ENCODE results near the gene BAG1.

BAG1 gene

GRCh38 chr9:33264473-33265177 is at the start of gene BAG1, which contains the start of gene CHMP5:
TSS of gene BAG1 (minus strand) at chr9:33264708.
TSS of gene CHMP5 (plus strand) at chr9:33265049. CDS start at chr9:33265079, 30 bp downstream.
- peak; percentile 98 for DNase-seq

GRCh38 chr9:33311953-33312352 is 47.4 kb upstream of the BAG1 start:
- DNase-seq = no peak

DNA sequence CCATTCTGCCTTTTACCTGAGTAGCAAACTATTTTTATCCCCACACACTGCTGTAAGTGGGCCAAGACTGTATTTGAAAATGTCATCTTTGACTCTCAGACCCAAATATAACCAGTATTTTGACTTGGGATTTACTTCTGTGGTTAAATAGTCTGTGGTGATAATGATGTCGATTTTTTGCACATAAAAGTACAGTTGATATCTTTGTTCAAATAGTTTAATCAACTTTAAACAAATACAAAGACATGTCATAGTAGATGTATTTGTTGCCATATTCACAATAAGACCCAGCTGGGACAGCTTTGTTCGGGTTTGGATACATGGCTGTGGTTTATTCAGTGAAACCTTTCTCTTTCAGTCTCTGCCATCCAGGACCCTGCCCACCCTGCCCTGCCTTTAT is 46.2 kb upstream of the BAG1 start:
- DNase-seq = no peak

DNA sequence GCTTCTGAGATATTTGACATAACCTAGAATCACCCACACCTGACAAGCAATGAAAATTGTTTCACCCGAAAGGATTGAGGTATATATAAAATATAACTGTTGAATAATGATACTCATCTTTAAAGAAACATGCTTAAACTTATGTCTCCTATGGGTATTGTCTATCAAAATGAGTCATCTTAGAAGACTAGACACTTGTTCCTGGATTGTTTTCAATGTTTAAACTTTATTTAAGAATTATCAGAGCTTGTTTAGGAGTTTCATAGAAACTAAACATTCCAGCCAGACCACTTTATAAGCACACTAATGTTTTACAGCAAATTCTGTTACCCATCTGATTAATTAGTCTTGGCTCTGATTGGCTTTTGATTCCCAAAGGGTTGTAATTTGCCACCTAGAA is 45.4 kb upstream of the BAG1 start:
- DNase-seq = no peak

DNA sequence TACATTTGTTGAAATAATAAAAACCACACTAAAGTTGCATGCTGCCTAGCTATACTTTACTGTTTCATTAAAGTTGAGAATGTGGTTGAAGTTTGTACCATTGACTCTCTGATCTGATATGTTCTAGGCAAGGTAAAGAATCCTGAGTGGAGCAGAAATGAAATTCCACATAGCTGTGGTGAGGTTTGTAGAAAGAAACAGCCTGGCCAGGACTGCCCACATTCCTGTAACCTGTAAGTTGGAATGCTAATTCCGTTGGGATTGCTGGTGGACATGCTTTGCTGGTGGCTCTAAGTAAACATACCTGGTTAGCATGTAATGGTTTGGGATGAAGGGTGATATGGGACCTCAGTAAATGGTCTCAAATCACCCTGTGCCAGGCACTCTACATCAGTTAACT is 42.6 kb upstream of the BAG1 start:
- DNase-seq = no peak

GRCh38 chr9:33306037-33306436 is 41.5 kb upstream of the BAG1 start:
- no peak for DNase-seq

DNA sequence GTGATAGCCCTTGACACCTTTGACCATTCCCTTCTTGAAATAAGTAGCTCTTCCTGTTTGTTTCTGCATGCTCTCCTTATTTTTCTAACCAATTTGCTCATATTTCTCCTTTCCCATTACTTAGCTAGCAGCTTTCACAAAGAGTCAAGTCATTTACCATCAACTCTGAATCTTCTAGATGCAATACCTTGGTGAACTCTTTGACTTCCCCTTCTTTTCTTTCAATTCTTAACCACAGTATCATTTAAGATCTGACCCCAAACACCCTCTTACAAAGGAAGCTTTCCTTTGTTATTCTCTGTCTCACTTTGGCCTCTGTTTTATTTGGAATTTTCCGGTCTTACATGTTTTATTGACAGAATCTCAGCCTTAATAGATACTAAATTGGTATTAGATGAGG is 39.9 kb upstream of the BAG1 start:
- no peak for DNase-seq

GRCh38 chr9:33300546-33300945 is 36.0 kb upstream of the BAG1 start:
- DNase-seq = no peak

GRCh38 chr9:33297432-33297831 is 32.9 kb upstream of the BAG1 start:
- DNase-seq = peak; percentile 28

GRCh38 chr9:33295571-33295970 is 31.1 kb upstream of the BAG1 start:
- DNase-seq = no peak

GRCh38 chr9:33294670-33295432 is 30.3 kb upstream of the BAG1 start:
- DNase-seq = no peak

GRCh38 chr9:33293782-33294181 is 29.3 kb upstream of the BAG1 start:
- DNase-seq = no peak

DNA sequence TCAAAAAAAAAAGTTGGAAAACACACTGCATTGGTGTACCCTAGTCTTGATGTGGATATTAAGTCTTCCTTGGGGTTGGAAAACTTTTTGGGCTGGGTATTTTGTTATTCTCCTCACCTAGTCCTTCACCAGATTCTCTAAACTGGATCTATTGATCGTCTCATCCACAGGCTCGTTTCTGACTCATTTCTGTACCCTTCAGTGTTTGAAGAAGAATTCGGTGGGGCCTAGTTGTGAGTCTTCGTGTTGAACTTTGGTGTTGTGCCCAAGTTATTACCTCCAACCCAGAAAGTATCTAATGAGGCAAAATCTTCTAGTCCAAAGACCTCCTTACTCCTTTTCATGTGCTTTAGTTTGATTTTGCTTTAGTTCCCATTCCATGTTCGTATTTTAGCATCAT is 27.4 kb upstream of the BAG1 start:
- no peak for DNase-seq

DNA sequence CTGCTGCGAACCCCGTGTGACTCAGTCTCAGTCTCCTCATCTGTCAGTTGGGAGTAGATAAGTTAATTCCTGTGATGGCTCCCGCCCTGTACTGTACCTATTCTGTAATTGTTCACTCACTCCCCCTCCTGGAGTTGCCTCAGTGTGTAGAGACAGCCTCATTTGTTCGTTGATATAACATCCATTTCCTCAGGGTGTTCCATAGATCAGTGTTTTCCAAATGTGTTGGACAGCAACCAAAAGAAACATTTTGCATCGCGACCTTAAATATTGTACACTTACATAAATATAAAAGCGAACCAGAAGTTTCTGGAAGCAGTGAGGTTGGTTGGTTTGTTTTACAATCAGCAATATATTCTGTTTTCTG is 26.5 kb upstream of the BAG1 start:
- no peak for DNase-seq

GRCh38 chr9:33290247-33291030 is 25.9 kb upstream of the BAG1 start, which contains the start of gene NFX1:
TSS of gene NFX1 (plus strand) at chr9:33290516. CDS start at chr9:33290573, 57 bp downstream.
- DNase-seq = peak; percentile 97

DNA sequence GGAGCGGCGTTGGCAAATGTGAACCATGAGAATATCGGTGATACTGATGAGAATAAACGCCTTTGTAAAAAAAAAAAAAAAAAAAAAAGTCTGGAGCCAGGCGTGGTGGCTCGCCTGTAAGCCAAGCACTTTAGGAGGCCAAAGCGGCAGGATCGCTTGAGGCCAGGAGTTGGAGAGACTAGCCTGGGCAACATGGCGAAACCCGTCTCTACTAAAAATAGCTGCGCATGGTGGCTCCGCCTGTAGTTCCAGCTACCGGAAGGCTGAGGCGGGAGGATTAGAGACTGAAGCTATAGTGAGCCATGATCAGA is 25.4 kb upstream of the BAG1 start:
- DNase-seq = no peak

DNA sequence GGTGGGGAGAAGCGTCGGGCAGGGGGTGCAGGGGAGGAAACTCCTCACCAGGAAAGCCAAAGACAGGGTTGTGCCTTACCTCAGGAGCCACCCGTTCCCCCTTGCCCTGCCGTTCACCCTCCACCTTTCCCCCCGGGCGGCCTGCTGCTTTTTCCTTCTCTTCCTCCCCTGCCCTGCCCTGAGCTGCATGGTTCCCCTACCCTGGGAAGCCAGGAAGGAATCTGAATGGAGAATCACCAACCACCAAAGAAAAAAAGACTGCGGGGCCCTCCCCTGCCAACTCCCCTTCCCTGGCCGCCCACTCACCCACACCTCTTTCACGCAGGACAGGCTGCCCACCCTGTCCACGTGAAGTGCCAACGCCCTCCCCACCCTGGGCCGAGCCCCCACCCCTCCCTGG is 25.0 kb upstream of the BAG1 start:
- DNase-seq = no peak

GRCh38 chr9:33288828-33289483 is 24.4 kb upstream of the BAG1 start:
- DNase-seq = no peak

GRCh38 chr9:33288235-33288634 is 23.7 kb upstream of the BAG1 start:
- DNase-seq = no peak

DNA sequence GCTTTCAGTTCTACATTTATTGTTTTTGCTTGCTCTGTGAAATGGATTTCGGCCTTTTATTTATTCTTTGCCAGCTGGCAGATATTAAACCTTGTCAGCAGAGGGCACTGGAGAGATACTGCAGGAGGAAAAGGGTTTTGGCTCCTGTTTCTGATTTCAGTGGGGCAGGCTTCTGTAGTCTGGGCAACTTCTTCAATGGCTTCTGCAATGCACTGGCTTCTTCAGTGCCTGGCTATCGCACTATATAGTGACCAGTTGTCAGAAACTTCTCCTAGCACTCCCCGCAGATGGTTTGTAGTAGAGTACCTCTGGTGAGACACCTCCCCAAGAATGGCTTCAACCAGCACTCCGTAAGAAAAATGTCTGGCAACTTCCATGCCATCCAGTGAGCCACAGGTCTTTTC is 22.6 kb upstream of the BAG1 start:
- peak; percentile 54 for DNase-seq

DNA sequence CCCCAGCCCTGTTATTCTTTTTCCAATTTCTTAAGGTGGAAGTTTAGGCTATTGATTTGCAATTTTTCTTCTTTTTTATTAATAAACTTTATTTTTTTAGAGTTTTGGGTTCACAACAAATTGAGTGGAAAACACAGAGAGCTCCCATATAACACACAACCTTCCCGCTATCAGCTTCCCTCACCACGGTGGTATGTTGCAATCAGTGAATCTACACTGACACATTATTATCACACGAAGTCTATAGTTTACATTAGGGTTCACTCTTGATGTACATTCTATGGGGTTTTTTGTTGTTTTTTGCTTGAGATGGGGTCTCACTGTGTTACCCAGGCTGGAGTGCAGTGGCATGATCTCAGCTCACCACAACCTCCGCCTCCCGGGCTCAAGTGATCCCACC is 21.0 kb upstream of the BAG1 start:
- DNase-seq = no peak

GRCh38 chr9:33277484-33277883 is 13.0 kb upstream of the BAG1 start:
- no peak for DNase-seq

DNA sequence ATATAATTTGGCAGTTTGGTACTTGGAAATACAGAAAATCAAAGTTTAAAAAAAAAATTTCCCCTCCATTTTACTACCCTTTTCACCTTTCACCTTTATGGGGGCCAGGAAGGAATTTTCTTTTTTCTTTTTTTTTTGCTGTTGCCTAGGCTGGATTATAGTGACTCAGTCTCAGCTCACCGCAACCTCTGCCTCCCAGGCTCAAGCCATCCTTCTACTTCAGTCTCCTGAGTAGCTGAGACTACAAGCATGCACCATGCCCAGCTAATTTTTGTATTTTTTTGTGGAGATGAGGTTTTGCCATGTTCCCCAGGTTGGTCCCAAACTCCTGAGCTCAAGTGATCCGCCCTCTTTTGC is 9.4 kb upstream of the BAG1 start:
- DNase-seq = no peak
